ENCODE results near the gene TPX2. TPM values are rescaled to one million over a fixed set of nuclear protein-coding genes. Genes with fewer than 3 reads are reported as not detected.

Gene TPX2
- 98.1 to 114 TPM (median 103 TPM) in 5 replicates for total RNA-seq (2022; extraction: Qiagen RNA extraction; ENCODE audit: low read depth)

GRCh38 chr20:31738729-31739549 lies at the start of gene TPX2:
Gene TPX2, plus strand, starts transcription at chr20:31739290. Its CDS starts 18,187 bp downstream, at chr20:31757477.

GRCh38 chr20:31722257-31723068 lies 16.6 kb upstream of the TPX2 start, which contains the start of gene BCL2L1:
Gene BCL2L1, minus strand, starts transcription at chr20:31722868. Its CDS starts 650 bp downstream, at chr20:31722218.

GRCh38 chr20:31819083-31819784 lies 80.1 kb downstream of the TPX2 start, which contains the start of gene MYLK2:
Gene MYLK2, plus strand, starts transcription at chr20:31819356. Its CDS starts 225 bp downstream, at chr20:31819581.

GRCh38 chr20:31845300-31845863 lies 106.3 kb downstream of the TPX2 start, which contains the start of gene FOXS1:
Gene FOXS1, minus strand, starts transcription at chr20:31845604. Its CDS starts 62 bp downstream, at chr20:31845542.

Other genes with a start within 250 kb of the TPX2 start
- 201 to 275 TPM (median 252 TPM) in 5 replicates for gene HM13, start 224.8 kb upstream of the TPX2 start, total RNA-seq (2022; extraction: Qiagen RNA extraction; ENCODE audit: low read depth)
- gene ID1, start 134.0 kb upstream of the TPX2 start, total RNA-seq (2022; extraction: Qiagen RNA extraction; ENCODE audit: low read depth) = 385 to 513 TPM (median 425 TPM) in 5 replicates
- gene COX4I2, start 101.4 kb upstream of the TPX2 start, total RNA-seq (2022; extraction: Qiagen RNA extraction; ENCODE audit: low read depth) = not detected in 5 replicates
- 255 to 281 TPM (median 270 TPM) in 5 replicates for gene BCL2L1, start 16.4 kb upstream of the TPX2 start, total RNA-seq (2022; extraction: Qiagen RNA extraction; ENCODE audit: low read depth)
- gene MYLK2, start 80.1 kb downstream of the TPX2 start, total RNA-seq (2022; extraction: Qiagen RNA extraction; ENCODE audit: low read depth) = 0.48 to 0.86 TPM (median 0.66 TPM) in 5 replicates
- gene FOXS1, start 106.3 kb downstream of the TPX2 start, total RNA-seq (2022; extraction: Qiagen RNA extraction; ENCODE audit: low read depth) = 0.35 to 1.1 TPM (median 0.64 TPM) in 5 replicates
- gene DUSP15, start 131.2 kb downstream of the TPX2 start, total RNA-seq (2022; extraction: Qiagen RNA extraction; ENCODE audit: low read depth) = 0.66 to 1.6 TPM (median 1.0 TPM) in 5 replicates
- 0.09 to 0.15 TPM in 2 of 5 replicates, not detected in the others for gene TTLL9, start 131.3 kb downstream of the TPX2 start, total RNA-seq (2022; extraction: Qiagen RNA extraction; ENCODE audit: low read depth)
- 30.1 to 36.7 TPM (median 33.6 TPM) in 5 replicates for gene PDRG1, start 212.8 kb downstream of the TPX2 start, total RNA-seq (2022; extraction: Qiagen RNA extraction; ENCODE audit: low read depth)
- gene XKR7, start 228.9 kb downstream of the TPX2 start, total RNA-seq (2022; extraction: Qiagen RNA extraction; ENCODE audit: low read depth) = 0.01 TPM in 1 of 5 replicates, not detected in the others

Measured in A549 treated with GW870086 at 1 μM for 4 hours (cell line).